K562 (cell line): ENCODE results near the gene MYH9. TPM values are rescaled to one million over a fixed set of nuclear protein-coding genes. Genes with fewer than 3 reads are reported as not detected.

Source experiments
- ATAC-seq: fragments of 200-7000 bp; cut with Tn5 transposase; 3 replicates; pipeline ENCODE4 v1.9.1; 2020; ENCODE audit warnings: moderate library complexity
- BruUV-seq: library from RNA; stranded (reverse); fragments of 400-500 nt; replicated peaks from 2 replicates; lab custom pipeline; 2021; lab: Mats Ljungman, UMichigan
- CTCF ChIA-PET: fragments of 300-600 bp; formaldehyde crosslinking; extraction: SDS; loops from one replicate; lab custom pipeline; 2021; ENCODE audit warnings: low intra/inter-chr PET ratio; lab: Yijun Ruan, JAX
- POLR2A ChIA-PET: fragments of 300-600, 350-650 bp; sonication (Branson Sonifier 250); formaldehyde crosslinking; extraction: SDS; loops from one replicate; lab custom pipeline; 2021; ENCODE audit warnings: antibody characterized with exemption, inconsistent platforms; lab: Yijun Ruan, JAX
- DNase-seq, 4 experiments: peaks; one replicate each; pipeline versions ENCODE4 v3.0.0 to v3.0.0-alpha.2; 2011 to 2018; ENCODE audit warnings: low spot score in 3 of 4, mixed read lengths in 3 of 4; ENCODE audit errors: extremely low read depth in 1 of 4
- FAIRE-seq: peaks from 2 replicates; lab custom pipeline; 2011; peaks lifted over from hg19 to GRCh38; lab: Jason Lieb, UNC
- H2AFZ ChIP-seq: 2 replicates; pipeline ENCODE4 v1.6.0; 2011; ENCODE audit warnings: low read depth, low read length, control low read depth, inconsistent platforms
- H3K27ac ChIP-seq: fragments of 200-600 bp; 3 replicates; pipeline ENCODE4 v1.8.0; 2011; ENCODE audit warnings: low read depth, mild to moderate bottlenecking, control low read depth, inconsistent platforms, low read length, moderate library complexity, mixed read lengths; ENCODE audit errors: extremely low read depth
- H3K27me3 ChIP-seq, 2 experiments: fragments of 300-600 bp in 1 of 2; 2 replicates in 1 of 2; 3 replicates in 1 of 2; pipeline versions ENCODE4 v1.6.0 to v1.8.0; 2011; ENCODE audit warnings: inconsistent platforms in 2 of 2, low read length in 2 of 2, mild to moderate bottlenecking in 1 of 2, mixed read lengths in 1 of 2, moderate library complexity in 1 of 2; ENCODE audit not compliant: control insufficient read depth in 2 of 2, insufficient read depth in 2 of 2
- H3K36me3 ChIP-seq: fragments of 300-600 bp; 3 replicates; pipeline ENCODE4 v1.8.0; 2011; ENCODE audit warnings: mild to moderate bottlenecking, low read length, inconsistent platforms; ENCODE audit not compliant: control insufficient read depth, insufficient read depth
- H3K4me1 ChIP-seq, 2 experiments: fragments of 200-600 bp in 1 of 2; replicated peaks in 1 of 2; 2 replicates in 1 of 2; 3 replicates in 1 of 2; pipeline versions ENCODE4 v1.5.1 to v1.8.0; 2011; ENCODE audit warnings: inconsistent platforms in 2 of 2, low read length in 2 of 2, mild to moderate bottlenecking in 1 of 2, mixed read lengths in 1 of 2, moderate library complexity in 1 of 2; ENCODE audit not compliant: control insufficient read depth in 2 of 2, insufficient read depth in 2 of 2
- H3K4me2 ChIP-seq: 2 replicates; pipeline ENCODE4 v1.6.1; 2011; ENCODE audit warnings: low read length, control low read depth, inconsistent platforms, mixed read lengths; ENCODE audit not compliant: insufficient read depth
- H3K4me3 ChIP-seq: fragments of 200-600 bp; sonication (generic), shearing (Covaris generic); 2 replicates; pipeline ENCODE4 v1.5.1; 2016; ENCODE audit warnings: control low read depth, inconsistent platforms
- H3K79me2 ChIP-seq: fragments of 200-600 bp; 3 replicates; pipeline ENCODE4 v1.8.0; 2011; ENCODE audit warnings: low read length, inconsistent platforms; ENCODE audit not compliant: control insufficient read depth, insufficient read depth
- H3K9ac ChIP-seq, 2 experiments: 2 replicates each; pipeline versions ENCODE4 v1.6.0 to v1.6.1; 2011; ENCODE audit warnings: low read depth in 2 of 2, low read length in 2 of 2, control low read depth in 1 of 2, inconsistent platforms in 1 of 2, mild to moderate bottlenecking in 1 of 2, mixed read lengths in 1 of 2; ENCODE audit not compliant: insufficient read depth in 1 of 2
- H3K9me1 ChIP-seq: one replicate; pipeline ENCODE4 v1.6.0; 2011; ENCODE audit warnings: inconsistent platforms, mild to moderate bottlenecking, low read length, moderate library complexity; ENCODE audit not compliant: control insufficient read depth, insufficient read depth
- H3K9me3 ChIP-seq: replicated peaks from 2 replicates; pipeline ENCODE4 v1.5.1; 2011; ENCODE audit warnings: low read depth, low read length, inconsistent platforms; ENCODE audit not compliant: control insufficient read depth, insufficient read depth
- H4K20me1 ChIP-seq: replicated peaks from 2 replicates; pipeline ENCODE4 v1.6.1; 2011; ENCODE audit warnings: low read length, inconsistent platforms, mixed read lengths; ENCODE audit not compliant: control insufficient read depth, insufficient read depth
- HSF4 ChIP-seq: fragments of 250-450 bp; sonication (Bioruptor Pico); IDR thresholded peaks from 2 replicates; pipeline ENCODE4 v2.1.2; 2022; ENCODE audit warnings: mild to moderate bottlenecking, moderate library complexity, borderline replicate concordance
- ID3 ChIP-seq, 2 experiments: fragments of 250-450 bp in 1 of 2; fragments of 450-650 bp in 1 of 2; sonication (Bioruptor Pico) in 1 of 2; IDR thresholded peaks; 2 replicates each; pipeline versions ENCODE4 v1.6.1 to v1.8.0; 2016 to 2021; ENCODE audit warnings: mild to moderate bottlenecking in 2 of 2, moderate library complexity in 2 of 2, missing compliant biosample characterization in 1 of 2, missing genetic modification characterization in 1 of 2
- TCF7L2 ChIP-seq: fragments of 150-350 bp; IDR thresholded peaks from 2 replicates; pipeline ENCODE4 v1.6.1; 2016; ENCODE audit warnings: low read depth, mild to moderate bottlenecking, low read length, moderate library complexity
- ZNF143 ChIP-seq: sonication (generic); formaldehyde crosslinking; IDR thresholded peaks from 2 replicates; pipeline ENCODE4 v1.9.0; 2022; ENCODE audit warnings: mild to moderate bottlenecking, missing genetic modification reagents
- WGBS: fragments of 100-300 bp; shearing (Covaris generic); methylation state at CpG from one replicate; pipeline ENCODE4 v1.1.6; 2016; ENCODE audit warnings: low coverage, mixed read lengths; ENCODE audit not compliant: insufficient coverage; ENCODE audit errors: missing lambda C conversion rate; 5-methylcytosine and 5-hydroxymethylcytosine counted together
- in situ Hi-C: fragments of 300-500 bp; cut with MboI; formaldehyde crosslinking; loops from 4 replicates; pipeline ENCODE4 v1.15.0; 2018; ENCODE audit warnings: inconsistent platforms, mixed read lengths
- intact Hi-C: fragments of 100-400 bp; cut with micrococcal nuclease; formaldehyde crosslinking; loops from 2 replicates; pipeline ENCODE4 v1.14.2; 2022
- polyA plus RNA-seq, 8 experiments: library from polyadenylated mRNA; depleted of rRNA in 4 of 8; stranded (reverse) in 5 of 8; unstranded in 3 of 8; fragments of >200 nt; fragmentation: Nextera tagmentation in 2 of 8; fragmentation: Illumina TruSeq in 1 of 8; extraction: Ambion mirVana in 2 of 8; extraction: Trizol in 1 of 8; gene quantifications; 2 replicates each; pipeline versions ENCODE4 v1.2.1 to v1.2.3, GENCODE V29; 2011 to 2014; ENCODE audit warnings: inconsistent platforms in 1 of 8, missing spikeins in 1 of 8
- total RNA-seq, 7 experiments: library from RNA; depleted of rRNA in 6 of 7; stranded (reverse); fragments of >200 nt in 6 of 7; fragmentation: Illumina TruSeq in 2 of 7; extraction: Trizol in 2 of 7; gene quantifications; 2 replicates each; pipeline versions ENCODE4 v1.2.1 to v1.2.3, GENCODE V29; 2011 to 2021; ENCODE audit warnings: low replicate concordance in 1 of 7

The MYH9 gene
- total and polyA plus RNA-seq, 9 of the 15 experiments (the other 6 are each of a cell fraction or from before 2014, with no cell fraction given), result 0.71 to 111 (median 24.6) TPM

DNA sequence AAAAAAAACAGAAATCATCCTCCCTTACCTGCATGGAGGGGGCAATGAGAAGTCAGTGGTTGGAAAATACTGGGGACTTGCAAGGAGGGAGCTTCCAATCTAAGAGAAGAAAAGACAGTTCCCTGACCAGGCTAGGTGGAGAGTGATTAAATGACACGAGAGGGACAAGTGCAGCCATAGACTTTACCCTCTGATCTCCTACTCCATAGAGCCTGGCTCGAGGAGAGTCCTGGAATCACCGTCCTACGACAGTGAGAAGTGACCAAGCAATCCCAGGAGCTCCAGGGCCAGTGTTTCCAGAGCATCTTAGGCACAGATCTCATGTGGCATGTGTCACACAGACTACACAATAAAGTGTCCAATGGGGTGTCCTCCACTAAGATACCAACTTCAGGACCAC is 25.7 kb downstream of the MYH9 start (continued):
- TF ChIP-seq ID3 (CRISPR knock-in tag; IDR thresholded peaks at IDR 0.05) (no peak), ID3 (tag; IDR thresholded peaks at IDR 0.05) (no peak)

DNA sequence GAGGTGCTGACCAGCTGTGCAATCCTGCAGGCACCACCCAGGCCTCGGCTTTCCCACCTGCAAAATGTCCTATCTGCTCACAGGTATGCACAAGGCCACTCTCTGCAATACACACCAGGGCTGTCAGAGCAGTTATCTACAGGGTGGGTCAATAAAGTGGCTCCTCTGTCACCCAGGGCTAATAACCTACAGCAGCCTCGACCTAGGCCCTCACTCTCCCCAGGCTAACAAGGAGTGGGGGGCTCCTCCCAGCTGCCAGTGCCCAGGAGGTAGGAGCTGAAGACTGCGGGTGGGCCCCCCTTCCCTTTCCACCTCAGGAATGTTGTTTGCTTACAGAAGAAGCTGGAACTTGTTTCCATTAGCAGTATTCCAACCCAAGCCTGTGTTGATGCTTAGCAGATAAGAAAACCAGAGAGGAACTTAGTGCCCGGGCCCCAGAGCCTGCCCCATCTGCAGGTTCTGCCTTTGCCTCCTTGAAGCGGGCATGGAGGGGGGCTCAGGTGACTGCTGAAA is 26.8 kb downstream of the MYH9 start:
- no peak overlapping the region for H3K27ac ChIP-seq

More for the DNA sequence above, 26.8 kb downstream of the MYH9 start:
- FAIRE-seq (no peak), DNase-seq (no peak), ATAC-seq (no peak)
- no peak overlapping the region for H3K4me3 ChIP-seq
- H3K4me1 ChIP-seq, result peaks cover 11 to 36% of the 10 kb centered on the region in 2 experiments; a peak in 4 of 5 replicates
- no peak overlapping the region for H2AFZ ChIP-seq
- CTCF ChIA-PET, result no interaction called here
- H3K4me2 ChIP-seq, result no peak overlapping the region
- no TSS peak for BruUV-seq
- peaks cover 6% of the 10 kb centered on the region for H3K9me1 ChIP-seq
- in situ Hi-C loops (no loop called here), intact Hi-C loops (no loop called here)
- WGBS, result 75% methylated on average over 3 of the region's 5 CpGs
- no peaks in the 10 kb centered on the region for H3K27me3 ChIP-seq
- POLR2A ChIA-PET, result no interaction called here
- H3K36me3 ChIP-seq, result peaks cover 9% of the 10 kb centered on the region; the same call in 2 of the 3 replicates
- TF ChIP-seq HSF4 (CRISPR knock-in tag) (no peak), TCF7L2 (no peak), ZNF143 (CRISPR knock-in tag) (no peak)
- H3K9me3 ChIP-seq, result no peaks in the 10 kb centered on the region
- H3K79me2 ChIP-seq, result peaks cover 78% of the 10 kb centered on the region
- peaks cover 26% of the 10 kb centered on the region for H4K20me1 ChIP-seq
- H3K9ac ChIP-seq, result no peak overlapping the region
